Ureter (tissue), 1 donor: ENCODE data around the gene BSCL2. TPM values are rescaled to one million over a fixed set of nuclear protein-coding genes. Genes with fewer than 3 reads are reported as not detected.
"Not testable (repeated sequence)": the region's sequence is repeated elsewhere in the genome, so short reads cannot be mapped to it uniquely, and the experiment has no call there.

ENCODE experiments used
- DNase-seq: peaks from one replicate; pipeline ENCODE4 v3.0.0-alpha.2; 2020; ENCODE audit warnings: low spot score
- total RNA-seq: library from RNA; stranded (reverse); gene quantifications from one replicate; pipeline ENCODE4 v1.2.4, GENCODE V29; 2023
- donor health status: DM: yes; HTN: yes; CAD: no.

The BSCL2 gene
- total RNA-seq, 1 donor from 2014 or later, result 55.9 TPM

GRCh38 chr11:62688491-62688890 is 18.7 kb downstream of the BSCL2 start:
- no peak for DNase-seq

GRCh38 chr11:62687508-62688396 is 19.5 kb downstream of the BSCL2 start:
- no peak for DNase-seq

DNA sequence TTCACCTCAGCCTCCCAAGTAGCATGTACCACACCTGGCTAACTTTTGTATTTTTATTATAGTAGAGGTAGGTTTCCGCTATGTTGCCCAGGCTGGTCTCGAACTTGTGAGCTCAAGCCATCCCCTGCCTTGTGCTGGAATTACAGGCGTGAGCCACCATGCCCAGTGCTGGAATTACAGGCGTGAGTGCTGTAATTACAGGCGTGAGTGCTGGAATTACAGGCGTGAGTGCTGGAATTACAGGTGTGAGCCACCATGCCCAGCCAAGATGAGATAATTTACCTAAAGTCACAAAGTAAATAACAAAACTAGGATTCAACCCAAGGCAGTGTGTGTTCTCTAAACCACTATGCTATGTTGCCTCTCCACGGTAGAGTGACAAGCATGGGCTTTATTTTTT is 24.7 kb downstream of the BSCL2 start:
- DNase-seq, result no peak

DNA sequence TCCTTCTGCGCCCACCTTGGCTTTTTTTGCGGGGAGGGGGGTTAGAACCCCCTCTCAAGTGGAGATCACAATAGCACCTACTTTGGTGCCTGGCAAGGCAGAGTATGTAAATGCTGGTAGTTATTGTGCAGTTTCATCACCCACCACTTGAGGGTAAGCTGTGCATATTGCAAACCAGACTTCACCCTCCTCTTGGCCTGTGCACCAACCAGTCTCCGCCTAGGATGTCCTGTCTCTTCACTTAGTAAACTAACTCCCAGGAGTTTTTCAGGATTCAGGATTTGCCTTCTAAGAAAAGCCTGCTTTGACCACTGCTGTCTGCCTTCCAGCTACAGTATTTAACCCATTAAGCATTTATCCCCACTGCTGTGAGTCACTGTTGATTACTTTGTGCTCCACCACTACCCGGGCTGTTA is 26.4 kb downstream of the BSCL2 start:
- DNase-seq, result no peak

DNA sequence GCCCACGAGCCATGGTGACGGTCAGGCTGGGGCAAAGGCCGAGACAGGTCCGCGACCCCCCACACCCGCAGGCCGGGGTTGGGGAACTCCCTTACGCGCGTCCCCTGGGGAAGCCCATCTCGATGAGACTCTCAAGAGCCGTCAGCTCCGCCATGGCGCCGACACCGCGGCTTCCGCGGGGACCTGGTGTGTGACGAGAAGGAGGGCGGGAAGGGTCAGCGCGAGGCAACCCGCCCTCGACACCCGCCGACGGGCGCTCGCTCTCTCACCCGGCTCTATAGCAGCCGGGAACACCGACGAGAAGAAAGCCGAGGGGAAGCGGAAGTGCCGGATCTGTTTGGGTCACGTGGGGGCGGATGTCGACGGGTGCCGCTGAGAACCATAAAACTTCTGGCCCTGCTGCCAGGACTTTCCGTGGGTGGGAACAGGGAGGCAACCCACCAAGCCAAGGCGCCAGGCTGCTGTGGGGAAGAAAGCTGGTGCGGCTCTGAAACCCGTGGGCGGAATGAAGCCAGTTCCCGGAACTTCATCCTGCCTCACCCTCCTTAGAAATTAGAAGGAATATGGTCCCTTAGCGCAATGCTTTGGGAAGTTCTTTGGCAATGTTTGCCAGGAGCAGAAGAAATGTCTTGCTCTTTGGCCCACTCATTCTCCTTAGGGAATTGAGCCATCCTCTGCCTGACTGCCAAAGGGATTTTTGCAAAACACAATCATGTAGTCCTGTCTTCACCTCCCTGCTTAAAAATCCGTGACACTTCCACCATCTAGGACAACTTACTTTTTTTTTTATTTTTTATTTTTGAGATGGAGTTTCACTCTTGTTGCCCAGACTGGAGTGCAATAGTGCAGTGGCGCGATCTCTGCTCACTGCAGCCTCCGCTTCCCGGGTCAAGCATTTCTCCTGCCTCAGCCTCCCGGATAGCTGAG is 28.2 kb downstream of the BSCL2 start, which contains the start of gene UBXN1:
Gene UBXN1, minus strand, starts transcription at position 304 of the 927 bp plus-strand sequence. Its CDS starts 150 bp downstream, at position 154.
- DNase-seq, result peak; percentile 91

DNA sequence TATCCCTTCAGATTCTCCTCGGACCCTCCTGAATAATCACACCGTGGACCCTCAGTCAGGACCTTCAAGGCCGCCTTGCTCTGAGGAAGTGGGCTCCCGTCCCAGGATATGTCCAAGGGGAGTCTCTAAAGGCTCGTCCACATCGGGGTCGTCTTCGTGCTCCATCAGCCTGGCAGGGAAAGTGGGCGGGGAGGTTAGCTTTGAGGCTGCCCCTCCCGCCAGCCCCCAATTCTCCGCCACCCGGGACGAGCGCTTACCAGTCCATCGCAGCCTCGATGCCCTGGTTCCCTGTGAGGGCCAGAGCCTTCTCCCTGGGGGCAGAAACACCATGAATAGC is 28.8 kb downstream of the BSCL2 start:
- DNase-seq, result no peak

- DNase-seq, result no peak
These were observed 29.5 kb downstream of the BSCL2 start for GRCh38 chr11:62677714-62678113.

- no peak for DNase-seq
These were observed 30.1 kb downstream of the BSCL2 start for GRCh38 chr11:62677156-62677555.

GRCh38 chr11:62676698-62677097 is 30.5 kb downstream of the BSCL2 start:
- no peak for DNase-seq

DNA sequence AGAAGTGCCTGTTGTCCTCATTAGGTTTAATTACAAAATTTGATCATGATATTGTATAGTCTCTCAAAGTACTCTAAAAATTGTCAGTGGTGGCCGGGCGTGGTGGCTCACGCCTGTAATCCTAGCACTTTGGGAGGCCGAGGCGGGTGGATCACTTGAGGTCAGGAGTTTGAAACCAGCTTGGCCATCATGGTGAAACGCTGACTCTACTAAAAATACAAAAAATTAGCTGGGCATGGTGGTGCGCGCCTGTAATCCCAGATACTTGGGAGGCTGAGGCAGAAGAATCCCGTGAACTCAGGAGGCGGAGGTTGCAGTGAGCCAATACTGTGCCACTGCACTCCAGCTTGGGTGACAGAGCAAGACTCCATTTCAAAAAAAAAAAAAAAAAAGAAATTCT is 31.8 kb downstream of the BSCL2 start:
- DNase-seq, result not testable (repeated sequence)

DNA sequence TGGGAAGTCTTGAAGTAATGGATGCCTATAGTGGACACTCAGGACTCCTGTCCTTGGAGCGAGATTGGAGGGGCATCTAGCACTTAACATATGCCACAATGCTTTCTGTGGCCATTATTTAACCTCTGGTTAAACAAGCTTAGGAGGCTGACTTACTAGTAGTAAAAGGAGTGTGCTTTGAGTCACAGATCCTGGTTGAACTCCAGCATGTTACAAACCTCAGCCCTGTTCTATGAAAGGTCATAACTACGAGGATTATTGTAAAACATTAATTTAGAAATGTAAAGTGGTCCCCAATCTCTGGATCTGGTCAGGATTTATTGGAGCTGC is 34.1 kb downstream of the BSCL2 start:
- no peak for DNase-seq

- DNase-seq, result peak; percentile 86
These were observed 35.4 kb downstream of the BSCL2 start, which contains the start of the genes LBHD1 and UQCC3 for GRCh38 chr11:62671608-62672389. LBHD1 (minus strand) TSS chr11:62672267; CDS start chr11:62670031, 2,236 bp downstream. UQCC3 (plus strand) TSS chr11:62671673; CDS start chr11:62671746, 73 bp downstream.

- no peak for DNase-seq
These were observed 36.0 kb downstream of the BSCL2 start for GRCh38 chr11:62671236-62671607.

- no peak for DNase-seq
These were observed 37.6 kb downstream of the BSCL2 start for GRCh38 chr11:62669420-62670161.

GRCh38 chr11:62667460-62667859 is 39.8 kb downstream of the BSCL2 start:
- DNase-seq, result no peak

DNA sequence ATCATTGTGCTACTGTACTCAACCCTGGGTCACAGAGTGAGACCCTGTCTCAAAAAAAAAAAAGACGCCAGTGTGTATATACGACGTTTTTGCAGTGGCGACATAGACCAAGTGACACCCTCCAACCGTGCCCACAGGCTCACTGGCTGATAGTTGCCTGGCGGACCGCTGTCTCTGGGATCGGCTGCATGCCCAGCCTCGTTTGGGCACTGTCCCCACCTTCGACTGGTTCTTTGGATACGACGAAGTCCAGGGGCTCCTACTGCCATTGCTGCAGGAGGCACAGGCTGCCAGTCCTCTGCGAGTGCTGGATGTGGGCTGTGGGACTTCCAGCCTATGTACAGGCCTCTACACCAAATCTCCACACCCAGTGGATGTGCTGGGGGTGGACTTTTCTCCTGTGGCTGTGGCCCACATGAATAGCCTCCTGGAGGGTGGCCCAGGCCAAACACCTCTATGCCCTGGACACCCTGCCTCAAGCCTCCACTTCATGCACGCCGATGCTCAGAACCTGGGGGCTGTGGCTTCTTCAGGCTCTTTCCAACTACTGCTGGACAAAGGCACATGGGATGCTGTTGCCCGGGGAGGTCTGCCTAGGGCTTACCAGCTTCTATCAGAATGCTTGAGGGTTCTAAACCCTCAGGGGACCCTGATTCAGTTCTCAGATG is 40.8 kb downstream of the BSCL2 start:
- DNase-seq, result no peak

DNA sequence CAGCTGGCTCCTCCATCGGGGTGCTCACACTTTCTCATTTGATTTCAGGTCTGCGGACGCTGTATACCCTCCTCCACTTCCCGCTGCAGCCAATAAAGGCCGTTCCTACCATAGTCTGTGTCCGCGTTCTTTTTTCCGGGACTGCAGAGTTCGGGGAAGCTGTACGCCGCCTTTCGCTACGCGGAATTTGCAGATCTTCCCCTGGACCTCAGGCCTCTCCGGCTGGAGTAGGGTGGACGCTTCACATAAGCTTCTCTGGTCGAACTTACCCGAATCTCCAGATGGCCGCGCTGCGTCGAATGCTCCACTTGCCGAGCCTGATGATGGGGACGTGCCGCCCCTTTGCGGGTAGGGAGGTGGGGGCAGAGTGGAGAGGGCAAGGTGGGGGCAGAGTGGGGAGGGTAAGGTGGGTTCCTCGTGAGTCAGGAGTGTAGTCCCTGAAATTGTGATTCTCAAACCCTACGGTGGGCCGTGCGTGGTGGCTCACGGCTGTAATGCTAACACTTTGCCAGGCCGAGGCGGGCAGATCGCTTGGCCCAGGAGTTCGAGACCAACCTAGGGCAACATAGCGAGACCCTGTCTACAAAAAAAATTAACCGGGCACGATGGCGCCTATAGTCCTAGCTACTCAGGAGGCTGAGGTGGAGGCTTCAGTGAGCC is 41.5 kb downstream of the BSCL2 start:
- peak; percentile 67 for DNase-seq

- DNase-seq, result peak; percentile 98
These were observed 42.1 kb downstream of the BSCL2 start, which contains the start of the genes C11orf98 and CSKMT for GRCh38 chr11:62665075-62665598. C11orf98 (minus strand) TSS chr11:62665210; CDS start chr11:62665169, 41 bp downstream. CSKMT (plus strand) TSS chr11:62665312; CDS start chr11:62665880, 568 bp downstream.

DNA sequence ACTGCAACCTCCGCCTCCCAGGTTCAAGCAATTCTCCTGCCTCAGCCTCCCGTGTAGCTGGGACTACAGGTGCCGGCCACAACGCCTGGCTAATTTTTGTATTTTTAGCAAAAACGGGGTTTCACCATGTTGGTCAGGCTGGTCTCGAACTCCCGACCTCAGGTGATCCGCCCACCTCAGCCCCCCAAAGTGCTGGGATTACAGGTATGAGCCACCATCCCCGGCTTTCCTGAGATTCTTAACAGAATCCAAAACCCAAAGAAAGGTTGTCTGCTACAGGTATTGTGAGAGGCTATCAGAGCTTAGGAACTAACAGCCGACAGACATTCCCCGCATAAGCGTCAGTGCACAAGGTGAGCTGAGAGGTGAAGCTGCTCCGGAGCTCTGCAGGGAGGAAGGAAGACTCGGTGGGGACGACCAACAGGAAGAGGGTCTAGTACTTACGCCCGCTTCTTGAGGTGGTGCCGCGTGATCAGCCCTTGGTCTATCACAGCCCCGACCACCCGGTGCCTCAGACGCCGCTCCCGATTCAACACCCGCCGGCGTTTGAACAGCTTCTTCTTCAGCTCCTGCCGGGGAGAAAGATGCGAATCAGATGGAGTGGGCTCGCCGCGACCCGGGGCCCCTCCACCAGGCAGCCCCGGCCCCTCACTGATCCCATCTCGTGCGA is 42.7 kb downstream of the BSCL2 start:
- no peak for DNase-seq
